Mucosa of gallbladder (tissue), 1 donor: ENCODE measurements around the gene SMOC2. TPM values are rescaled to one million over a fixed set of nuclear protein-coding genes. Genes with fewer than 3 reads are reported as not detected.
"Not testable (repeated sequence)": the region's sequence is repeated elsewhere in the genome, so short reads cannot be mapped to it uniquely, and the experiment has no call there.

Source experiments
- DNase-seq: peaks from one replicate; pipeline ENCODE4 v3.0.0-alpha.2; 2020; ENCODE audit warnings: low spot score
- total RNA-seq: library from RNA; stranded (reverse); gene quantifications from one replicate; pipeline ENCODE4 v1.2.1, GENCODE V29; 2021
- donor health status: DM: no; HTN: no; CAD: no.

The SMOC2 gene
- total RNA-seq, 1 donor from 2014 or later = 213 TPM

DNA sequence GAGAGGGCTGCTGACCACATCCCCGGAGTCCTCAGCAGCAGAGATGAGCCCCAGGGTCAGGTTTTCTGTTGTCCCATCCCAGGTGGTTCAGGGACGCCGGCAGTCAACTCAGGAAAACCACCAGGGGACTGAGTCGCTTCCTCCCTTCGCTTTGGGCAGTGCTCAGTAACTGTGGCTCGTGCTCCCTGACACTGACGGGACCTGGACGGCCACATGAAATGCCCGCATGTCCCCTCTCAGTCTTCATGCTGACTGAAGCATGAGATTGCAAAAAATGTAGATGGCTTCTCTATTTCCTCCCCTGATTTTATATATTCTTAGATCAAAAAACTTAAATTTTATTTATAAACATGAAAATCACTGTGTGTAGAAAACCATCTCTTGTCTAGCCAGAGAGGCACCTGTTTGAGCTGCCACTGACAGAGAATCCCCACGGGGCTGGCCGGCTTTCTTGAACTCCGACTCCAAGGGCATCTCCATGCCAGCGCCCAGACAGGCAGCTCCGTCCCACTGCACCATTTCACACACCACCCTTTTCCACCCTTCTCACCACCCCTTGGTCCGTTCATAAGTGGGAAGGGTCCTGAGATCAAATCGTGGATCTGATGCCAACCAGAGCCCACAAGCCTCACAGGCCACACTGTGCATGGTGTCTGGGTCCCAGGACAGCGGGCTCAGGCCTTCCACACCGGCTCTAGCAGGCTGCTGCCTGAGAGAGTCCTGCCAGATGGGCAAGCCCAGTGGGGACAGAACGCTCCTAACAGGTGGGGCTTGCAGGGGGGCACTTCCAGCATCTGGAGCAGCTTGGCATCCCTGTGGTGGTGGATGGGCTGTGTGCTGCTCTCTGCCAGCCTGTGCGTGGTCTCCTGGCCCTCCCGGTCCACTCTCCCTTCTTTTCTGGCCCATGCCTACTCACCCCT lies 98.2 kb downstream of the SMOC2 start:
- DNase-seq = no peak

DNA sequence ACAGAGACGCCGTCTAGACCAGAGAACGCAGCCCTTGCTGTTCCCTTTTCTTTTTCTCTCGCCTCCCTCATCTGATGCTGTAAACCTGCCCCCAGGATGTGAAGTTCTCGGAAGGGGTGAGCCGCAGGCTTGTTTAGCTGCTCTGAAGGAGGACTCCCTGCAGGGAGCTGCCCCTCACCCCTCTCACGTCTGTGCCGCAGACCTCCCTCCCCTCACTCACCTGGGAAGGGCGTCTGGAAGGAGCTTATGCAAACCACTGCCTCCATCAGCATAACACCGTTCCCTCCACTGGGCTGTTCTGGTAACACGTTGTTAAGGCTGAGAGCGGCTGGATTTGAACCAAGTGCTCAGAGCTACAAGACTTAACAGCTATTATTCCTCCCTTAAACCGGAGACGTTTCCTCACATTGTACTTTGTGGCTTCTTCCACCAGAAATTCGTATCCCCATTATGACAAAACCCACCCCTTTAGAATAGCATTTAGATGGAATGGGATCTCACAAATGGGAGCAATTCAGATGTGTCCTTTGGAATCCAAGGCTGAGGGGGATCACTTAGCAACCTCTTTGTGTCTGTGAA lies 99.8 kb downstream of the SMOC2 start:
- DNase-seq = no peak

DNA sequence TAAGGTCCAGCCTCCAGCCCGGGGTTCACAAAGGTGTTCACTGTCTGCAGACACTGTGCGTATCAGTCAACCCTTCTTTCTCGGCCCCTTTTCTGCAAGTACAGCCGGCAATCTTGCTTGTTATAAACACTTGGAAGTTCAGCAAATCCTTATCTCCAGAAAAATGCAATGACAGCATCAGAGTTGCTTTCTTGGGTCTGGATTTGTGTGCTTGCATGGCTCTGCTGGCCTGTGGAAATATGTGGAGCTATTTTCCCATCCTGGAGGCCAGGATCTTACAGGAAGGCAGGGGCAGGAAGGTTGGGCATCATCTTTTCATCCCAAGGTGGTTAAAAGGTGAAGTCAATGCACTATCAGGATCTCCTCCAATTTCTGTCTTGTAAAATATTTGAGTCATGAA lies 100.3 kb downstream of the SMOC2 start:
- DNase-seq = no peak

DNA sequence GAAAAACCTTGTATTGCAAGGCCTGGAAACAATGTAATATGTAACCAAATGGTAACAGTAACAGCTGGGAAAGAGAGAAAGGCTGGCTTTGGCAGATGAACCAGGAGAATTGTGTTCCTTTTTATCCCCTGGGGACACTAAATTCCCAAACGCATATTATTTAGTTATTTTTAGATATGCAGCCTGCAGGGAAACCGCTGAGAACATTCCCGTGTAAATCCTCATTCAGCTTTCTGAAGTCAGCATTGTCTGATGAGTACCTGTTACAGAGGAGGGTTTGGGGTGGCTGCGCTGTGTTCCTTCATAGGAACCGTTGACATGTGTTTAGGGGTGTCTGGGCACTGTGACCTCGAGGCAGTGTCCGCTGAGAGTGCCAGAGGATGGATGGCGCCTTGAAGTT lies 101.3 kb downstream of the SMOC2 start:
- DNase-seq = no peak

DNA sequence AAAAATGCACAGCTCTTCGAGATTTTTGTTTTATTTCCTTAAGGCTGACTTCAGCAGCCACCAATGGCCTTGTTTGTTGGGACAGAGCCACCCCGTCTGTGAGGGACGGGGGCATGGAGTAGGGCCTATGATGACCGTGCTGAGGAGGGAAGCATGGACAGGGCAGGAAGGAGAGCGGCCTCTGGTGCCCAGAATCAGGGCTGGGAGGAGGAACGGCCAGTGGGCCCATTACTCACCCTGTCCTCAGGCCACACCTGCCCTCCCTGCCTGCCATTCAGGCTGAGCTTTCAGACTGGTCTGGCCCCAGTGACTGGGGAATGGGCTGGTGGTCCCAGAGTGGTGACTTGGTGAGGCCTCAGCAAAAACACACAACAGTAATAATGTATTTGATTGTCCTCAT lies 104.4 kb downstream of the SMOC2 start:
- no peak for DNase-seq

DNA sequence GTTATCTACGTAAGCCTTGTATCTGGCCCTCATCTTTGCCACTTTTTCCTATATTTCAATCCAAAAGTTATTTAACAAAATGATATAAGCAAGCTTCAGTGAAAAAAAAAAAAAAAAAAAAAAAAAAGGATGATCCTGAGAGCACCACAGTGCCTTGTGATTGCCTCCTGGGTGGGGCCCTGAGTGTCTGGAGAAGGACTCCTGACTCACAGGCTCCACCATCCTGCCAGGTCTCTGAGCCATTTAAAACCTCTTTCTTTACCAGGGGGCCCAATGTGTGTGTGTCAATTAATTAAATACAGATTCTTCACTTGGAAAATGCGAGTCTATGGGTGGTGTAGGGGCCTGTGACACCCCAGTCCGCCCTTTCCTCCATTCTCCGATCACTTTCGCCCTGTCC lies 105.2 kb downstream of the SMOC2 start:
- DNase-seq = no peak

DNA sequence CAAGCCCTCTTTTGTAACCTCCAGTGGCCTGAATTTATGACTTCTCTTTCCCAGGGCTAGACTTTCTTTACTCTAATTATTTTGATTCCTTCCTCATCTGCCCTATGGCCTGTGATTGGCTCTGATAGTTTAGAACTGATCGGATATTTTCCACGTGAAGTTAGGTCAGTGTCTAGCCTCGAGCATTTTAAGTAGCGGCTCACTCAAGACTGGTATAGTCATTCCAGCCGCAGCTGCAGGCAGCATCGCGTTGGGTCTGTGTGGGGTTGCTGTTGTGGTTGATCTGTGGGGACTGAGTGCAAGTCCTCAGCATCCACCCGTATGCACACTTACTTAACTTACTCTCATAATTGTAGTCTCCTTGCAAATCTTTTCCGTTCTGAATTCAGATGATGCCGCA lies 105.7 kb downstream of the SMOC2 start:
- DNase-seq = no peak

DNA sequence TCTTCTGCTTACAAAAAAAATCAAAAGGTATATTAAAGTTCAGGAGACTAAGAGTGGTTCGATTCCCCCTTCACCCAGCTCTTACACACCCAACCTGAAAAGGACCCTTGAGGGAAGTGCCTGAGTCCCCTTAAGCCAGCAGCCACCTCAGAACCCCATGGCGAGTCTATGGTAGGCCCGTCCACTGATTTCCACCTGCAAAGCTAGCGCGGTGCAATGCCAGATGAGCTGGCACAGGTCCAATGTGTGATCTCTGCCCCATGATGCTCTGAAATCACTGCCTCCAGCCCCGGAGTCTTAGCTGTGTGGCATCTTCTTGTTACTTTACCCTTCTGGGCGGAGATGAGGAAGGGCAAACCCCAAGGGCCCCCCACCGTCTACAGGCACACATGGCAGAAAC lies 109.3 kb downstream of the SMOC2 start:
- DNase-seq = no peak

DNA sequence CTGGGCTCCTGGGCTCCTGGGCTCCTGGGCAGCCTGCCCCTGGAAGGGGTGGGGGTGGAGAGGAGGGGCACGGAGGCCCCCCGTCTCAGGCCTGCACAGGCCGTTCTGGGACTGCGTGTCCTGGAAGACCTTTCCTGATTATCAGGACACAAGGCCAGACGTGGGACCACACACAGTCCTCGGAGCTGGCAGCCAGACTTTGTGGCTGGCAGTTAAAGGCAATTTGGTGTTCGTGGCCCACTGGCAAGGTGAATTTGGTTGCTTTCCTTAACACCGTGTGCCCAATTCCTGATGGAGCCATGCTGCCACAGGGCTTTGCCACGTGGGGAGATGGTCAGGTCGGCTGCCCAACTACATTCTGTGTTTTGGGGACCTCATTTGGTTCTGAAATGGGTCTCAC lies 113.5 kb downstream of the SMOC2 start:
- no peak for DNase-seq

DNA sequence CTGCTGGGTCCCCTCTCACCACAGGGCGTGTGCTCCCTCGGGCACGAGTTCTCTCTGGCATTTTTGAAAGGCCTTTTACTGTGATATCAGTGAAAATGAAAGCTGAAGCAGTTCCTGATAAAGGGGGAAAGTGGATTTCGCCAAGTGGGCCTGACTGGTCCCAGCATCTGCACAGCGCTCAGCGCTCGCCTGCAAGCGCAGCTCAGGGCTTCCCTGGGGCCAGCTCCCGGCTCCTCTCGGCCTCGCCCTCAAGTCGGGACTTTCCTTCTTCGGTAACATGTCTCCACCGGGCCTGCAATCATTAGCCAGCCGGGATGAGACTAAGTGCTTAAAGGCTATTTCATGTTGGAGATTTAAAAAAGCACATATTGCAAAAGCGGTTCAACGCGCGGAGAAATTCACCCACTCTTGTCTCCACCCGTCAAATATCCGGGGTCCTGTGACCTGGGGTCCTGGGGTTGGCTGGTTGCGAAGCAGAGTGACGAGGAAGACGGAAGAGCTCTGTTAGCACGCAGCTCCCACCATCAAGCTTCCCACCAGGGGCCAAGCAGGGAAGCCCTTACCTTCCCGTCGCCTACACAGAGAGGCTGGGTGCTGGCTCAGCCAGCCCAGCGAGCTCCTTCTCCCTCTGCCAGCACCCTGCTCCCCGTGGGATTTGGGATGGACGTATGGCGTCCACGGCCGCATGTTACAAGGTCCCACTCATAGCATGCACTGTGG lies 114.1 kb downstream of the SMOC2 start:
- DNase-seq = no peak

DNA sequence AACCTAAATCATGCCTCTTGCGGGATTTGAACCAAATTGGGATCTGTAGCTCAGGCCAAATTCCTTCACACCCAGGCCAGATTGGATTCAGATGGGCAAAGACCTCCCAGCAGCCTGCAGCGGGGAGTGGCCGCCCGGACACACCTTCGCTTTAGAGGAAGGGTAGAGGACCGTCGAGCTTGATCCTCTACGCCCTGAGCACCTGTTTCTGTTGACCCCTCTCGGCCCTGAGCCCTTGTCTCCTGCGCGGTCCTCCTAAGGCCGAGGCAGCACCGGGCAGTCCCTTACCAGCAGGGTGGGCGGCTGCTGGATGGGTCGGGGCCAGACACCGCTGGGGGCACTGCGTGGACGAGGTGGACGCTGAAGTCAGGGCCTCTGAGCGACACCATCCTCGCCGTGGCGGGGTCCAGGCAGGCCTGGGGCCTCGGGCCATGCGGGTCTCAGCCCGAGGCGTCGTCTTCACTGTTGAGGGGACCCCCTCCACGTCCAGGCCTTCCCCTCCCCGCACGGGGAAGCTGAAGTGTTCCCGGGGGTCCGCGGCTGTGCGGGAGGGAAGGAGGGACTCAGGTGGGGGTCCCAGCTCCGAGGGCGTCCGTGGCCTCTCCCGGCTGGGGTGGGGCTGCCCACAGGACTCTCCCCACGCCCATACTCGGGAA lies 114.8 kb downstream of the SMOC2 start:
- no peak for DNase-seq

DNA sequence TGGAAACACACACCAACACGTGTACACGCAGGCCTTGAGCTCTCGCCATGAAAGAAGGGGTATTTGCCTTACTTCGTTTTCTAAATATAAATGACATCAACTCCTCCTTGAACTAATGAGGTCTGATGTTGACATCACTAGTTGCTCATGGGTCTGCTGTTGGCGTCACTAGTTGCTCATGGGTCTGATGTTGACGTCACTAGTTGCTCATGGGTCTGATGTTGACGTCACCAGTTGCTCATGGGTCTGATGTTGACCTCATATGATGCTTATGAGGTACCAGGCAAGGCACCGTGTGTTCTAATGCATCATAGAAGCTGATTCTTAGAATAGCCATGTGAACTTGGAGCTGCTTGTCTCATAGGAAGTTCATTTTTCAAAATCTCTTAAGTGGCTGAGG lies 116.5 kb downstream of the SMOC2 start:
- DNase-seq = no peak

DNA sequence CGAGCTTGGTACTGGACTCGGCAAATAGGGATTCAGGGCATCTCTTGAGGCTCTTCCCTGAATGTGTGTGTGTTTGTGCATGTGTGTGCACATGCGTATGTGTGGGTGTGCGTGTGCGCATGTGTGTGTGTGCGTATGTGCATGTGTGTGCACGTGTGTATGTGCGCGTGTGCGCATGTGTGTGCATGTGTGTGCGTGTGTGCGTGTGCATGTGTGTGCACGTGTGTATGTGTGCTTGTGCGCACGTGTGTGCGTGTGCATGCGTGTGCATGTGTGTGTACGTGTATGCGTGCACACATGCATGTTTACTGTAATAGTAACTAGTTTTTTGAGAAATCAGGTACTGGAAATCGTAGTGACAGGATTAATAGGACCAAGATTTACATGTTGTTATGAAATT lies 117.7 kb downstream of the SMOC2 start:
- DNase-seq = no peak

DNA sequence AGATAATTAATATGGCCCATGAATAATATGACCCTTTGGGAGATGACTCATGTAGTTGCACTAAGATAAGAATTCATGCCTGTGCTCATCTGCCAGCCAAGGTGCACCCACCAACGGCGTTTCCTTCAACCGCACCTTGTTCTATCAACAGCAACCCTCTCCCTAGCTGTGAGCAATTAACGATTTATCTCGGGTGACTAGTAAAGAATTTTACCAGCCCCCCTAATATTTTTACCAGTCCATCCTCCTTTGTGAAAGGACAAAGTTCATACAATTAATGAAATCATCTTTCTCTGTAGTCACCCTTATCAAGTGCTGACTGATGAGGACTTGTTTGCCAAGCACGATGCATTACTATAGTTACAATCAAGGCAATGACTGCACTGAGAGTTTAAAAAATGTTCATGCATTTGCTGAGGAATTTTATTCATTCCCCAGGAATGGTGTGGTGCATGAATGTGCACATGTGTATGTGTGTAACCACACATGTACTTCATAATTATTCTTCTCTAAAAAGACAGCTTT lies 118.7 kb downstream of the SMOC2 start:
- DNase-seq = no peak

DNA sequence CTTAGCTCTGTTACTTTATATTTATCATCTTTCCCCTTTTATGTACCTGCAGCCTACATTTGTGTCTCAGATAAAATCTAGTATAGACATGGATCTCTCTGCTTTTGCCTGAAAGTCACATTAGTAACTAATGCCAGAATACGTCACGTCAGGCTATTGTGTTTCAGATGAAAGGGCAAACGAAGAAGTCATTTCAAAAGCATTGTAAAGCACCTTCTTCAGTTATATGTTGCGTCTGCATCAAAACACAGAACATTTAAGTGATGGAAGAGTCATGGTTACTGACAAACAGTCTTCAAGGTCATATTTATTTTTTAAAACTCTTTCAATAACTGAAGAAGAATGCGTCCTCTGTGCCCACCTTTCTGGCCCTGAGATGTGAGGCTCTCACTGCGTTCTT lies 119.1 kb downstream of the SMOC2 start:
- no peak for DNase-seq

DNA sequence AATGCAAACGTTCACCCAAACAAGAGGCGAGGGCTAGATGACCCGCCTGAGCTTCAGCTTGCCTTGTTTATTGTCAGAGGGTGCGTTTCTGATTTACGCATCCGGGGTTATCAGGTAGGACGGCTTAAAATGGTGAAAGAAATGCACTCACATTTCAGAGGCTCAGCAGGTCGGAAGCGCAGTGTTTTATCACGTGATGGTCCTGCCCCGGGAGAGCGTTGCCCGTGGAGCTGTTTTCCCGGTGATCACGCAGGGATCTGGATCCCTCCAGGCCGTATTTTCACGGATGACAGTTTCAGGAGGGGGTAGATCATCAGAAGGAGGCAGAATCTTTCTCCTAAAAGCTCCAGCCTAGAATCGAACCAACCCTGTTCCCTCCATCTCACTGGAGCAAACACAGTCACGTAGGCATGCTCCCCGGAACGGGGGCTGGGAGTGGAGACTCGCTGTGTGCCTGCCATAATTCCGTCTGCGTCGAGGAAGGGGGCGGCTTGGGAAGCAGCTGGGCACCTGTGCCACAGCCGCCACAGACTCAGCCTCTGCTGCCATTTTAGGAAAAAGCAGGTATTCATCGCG lies 121.7 kb downstream of the SMOC2 start:
- DNase-seq = no peak

DNA sequence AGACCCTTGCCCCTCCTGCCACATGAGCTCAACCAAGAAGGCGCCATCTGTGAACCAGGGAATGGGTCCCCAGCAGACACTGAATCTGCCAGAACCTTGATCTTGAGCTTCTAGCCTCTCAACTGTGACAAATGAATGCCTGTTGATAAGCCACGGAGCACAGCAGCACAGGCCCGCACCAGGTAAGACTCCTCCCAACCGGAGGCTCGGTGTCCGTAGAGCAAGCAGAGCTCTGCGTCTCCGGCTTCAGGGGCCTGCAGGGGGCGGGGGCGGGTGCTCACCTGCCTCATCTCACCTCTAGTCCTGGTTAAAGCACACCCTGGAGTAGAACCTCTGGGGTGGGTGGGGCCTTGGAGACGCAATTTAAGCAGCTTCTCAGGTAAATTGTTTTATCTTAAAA lies 122.7 kb downstream of the SMOC2 start:
- no peak for DNase-seq

DNA sequence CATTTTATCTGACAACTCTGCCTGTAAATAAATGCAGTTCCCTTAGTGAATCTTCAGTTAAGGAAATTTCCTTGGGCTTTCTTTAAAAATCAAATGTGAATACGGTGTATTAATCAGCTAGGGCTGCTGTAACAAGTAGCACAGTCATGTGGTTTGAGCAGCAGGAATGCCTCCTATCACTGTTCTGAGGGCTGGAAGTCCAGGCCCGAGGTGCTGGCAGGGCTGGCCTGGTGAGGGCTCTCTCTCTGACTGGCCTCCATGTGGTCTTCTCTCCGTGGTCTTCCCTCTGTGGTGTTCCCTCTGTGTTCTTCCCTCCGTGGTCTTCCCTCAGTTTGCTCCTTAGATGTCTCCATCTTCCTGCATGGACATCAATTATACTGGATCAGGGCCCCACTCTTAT lies 124.1 kb downstream of the SMOC2 start:
- DNase-seq = no peak

DNA sequence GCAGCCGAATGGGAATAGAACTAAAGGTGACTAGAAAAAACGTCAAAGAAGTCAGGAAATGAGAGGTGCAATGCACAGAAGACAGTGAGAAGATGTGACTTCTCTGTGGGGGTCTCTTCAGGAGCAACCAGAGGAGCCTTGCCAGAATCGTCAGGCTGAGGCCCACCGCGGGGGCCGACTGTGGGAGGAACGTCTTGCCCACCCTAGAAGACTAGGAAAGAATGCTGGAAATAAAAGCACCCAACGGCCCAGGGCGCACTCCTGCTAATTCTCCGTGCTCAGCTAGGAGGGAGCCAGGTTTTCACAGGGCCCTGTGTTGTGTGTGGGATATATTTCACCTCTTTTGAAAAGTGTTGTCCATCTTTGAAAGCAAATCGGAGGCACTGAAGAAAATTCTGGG lies 129.2 kb downstream of the SMOC2 start:
- no peak for DNase-seq

DNA sequence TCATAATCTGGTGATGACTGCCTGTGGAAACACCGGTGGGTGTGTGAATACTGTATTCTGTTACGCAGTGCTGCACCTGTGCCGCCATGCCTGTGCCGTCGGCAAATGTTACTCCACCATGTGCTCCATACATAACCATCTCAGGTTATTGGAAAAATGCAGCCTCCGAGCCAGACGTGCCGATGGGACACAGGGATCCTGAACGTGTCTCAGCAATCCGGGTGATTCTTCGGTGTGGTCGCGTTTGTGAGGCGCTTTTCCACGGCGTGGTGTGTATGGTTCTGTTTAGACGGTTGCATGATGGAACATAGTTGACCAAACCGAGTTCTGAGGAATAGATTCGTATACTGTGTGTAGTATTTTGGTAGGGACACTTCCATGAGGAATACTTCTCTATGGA lies 130.3 kb downstream of the SMOC2 start:
- no peak for DNase-seq

DNA sequence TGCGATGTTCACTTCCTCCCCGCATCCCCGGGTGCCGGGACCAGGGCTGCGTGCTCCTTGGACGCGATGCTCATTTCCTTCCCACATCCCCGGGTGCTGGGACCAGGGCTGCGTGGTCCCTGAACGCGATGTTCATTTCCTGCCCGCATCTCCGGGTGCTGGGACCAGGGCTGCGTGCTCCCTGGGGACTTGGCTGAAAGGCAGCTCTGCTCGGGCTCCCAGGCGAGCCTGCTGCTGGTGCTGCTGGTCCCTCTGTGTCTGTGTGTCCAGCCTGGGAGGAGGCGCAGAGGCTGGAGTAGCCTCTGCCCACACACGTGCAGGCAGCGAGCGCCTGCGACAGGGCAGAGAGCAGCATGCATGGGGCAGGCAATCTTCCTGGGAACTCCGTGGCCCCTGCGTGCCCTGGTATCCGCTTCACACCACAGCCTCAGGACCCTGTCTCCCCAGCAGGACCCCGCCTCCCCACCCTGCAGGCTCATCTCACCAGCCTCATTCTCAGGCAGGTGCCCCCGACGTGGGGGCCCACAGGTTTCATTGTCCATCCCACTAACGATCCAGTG lies 132.4 kb downstream of the SMOC2 start:
- not testable (repeated sequence) for DNase-seq
